T-helper 1 cell treated with Interleukin-12 subunit alpha and Interleukin-12 subunit beta and Interleukin-4 antibody, amounts not matched to agents 30 μg/mL and 1 μg/mL, for 36 hours (primary cell): ENCODE measurements around the gene ZNF675.
"Not testable (repeated sequence)": the region's sequence is repeated elsewhere in the genome, so short reads cannot be mapped to it uniquely, and the experiment has no call there.

Experiments used
- H3K27ac Mint-ChIP-seq: one replicate; pipeline ENCODE4 v1.8.0; 2021; ENCODE audit warnings: mild to moderate bottlenecking, mixed read lengths
- H3K27me3 Mint-ChIP-seq: one replicate; pipeline ENCODE4 v1.8.0; 2021; ENCODE audit warnings: low read depth, mixed read lengths
- H3K36me3 Mint-ChIP-seq: one replicate; pipeline ENCODE4 v1.8.0; 2021; ENCODE audit warnings: low read depth, mixed read lengths
- H3K4me1 Mint-ChIP-seq: one replicate; pipeline ENCODE4 v1.8.0; 2021; ENCODE audit warnings: low read depth, mixed read lengths
- H3K4me3 Mint-ChIP-seq: one replicate; pipeline ENCODE4 v1.8.0; 2021; ENCODE audit warnings: mild to moderate bottlenecking, moderate library complexity, mixed read lengths
- H3K9me3 Mint-ChIP-seq: one replicate; pipeline ENCODE4 v1.8.0; 2021; ENCODE audit warnings: mixed read lengths

Gene ZNF675

GRCh38 chr19:23686621-23687423 lies at the start of gene ZNF675:
TSS of gene ZNF675 (minus strand) at chr19:23687212. CDS start at chr19:23687033, 179 bp downstream.
- H3K9me3 Mint-ChIP-seq: peaks cover 20% of the 10 kb centered on the region
- peaks cover 25% of the 10 kb centered on the region for H3K36me3 Mint-ChIP-seq
- H3K4me1 Mint-ChIP-seq: peaks cover 12% of the 10 kb centered on the region
- peak within 1 kb of the TSS; percentile 95 for H3K4me3 Mint-ChIP-seq
- H3K27ac Mint-ChIP-seq: peak within 1 kb of the TSS; percentile 97
- no peaks in the 10 kb centered on the region for H3K27me3 Mint-ChIP-seq

- H3K9me3 Mint-ChIP-seq: peaks cover 31% of the 10 kb centered on the region
- not testable (repeated sequence) for H3K36me3 Mint-ChIP-seq, H3K27ac Mint-ChIP-seq, H3K27me3 Mint-ChIP-seq, H3K4me3 Mint-ChIP-seq, H3K4me1 Mint-ChIP-seq
Observed at GRCh38 chr19:23730729-23731465, 43.9 kb upstream of the ZNF675 start.

GRCh38 chr19:23724161-23724560 lies 37.1 kb upstream of the ZNF675 start:
- not testable (repeated sequence) for H3K4me3 Mint-ChIP-seq, H3K27me3 Mint-ChIP-seq, H3K36me3 Mint-ChIP-seq, H3K4me1 Mint-ChIP-seq, H3K27ac Mint-ChIP-seq
- H3K9me3 Mint-ChIP-seq: peaks cover 27% of the 10 kb centered on the region

- Mint-ChIP-seq H3K9me3 (peaks cover 24% of the 10 kb centered on the region), H3K4me3 (no peak overlapping the region), H3K36me3 (no peaks in the 10 kb centered on the region), H3K27ac (no peak overlapping the region), H3K4me1 (no peaks in the 10 kb centered on the region), H3K27me3 (no peaks in the 10 kb centered on the region)
Observed at GRCh38 chr19:23718802-23719201, 31.8 kb upstream of the ZNF675 start.

GRCh38 chr19:23716792-23717191 lies 29.8 kb upstream of the ZNF675 start:
- no peaks in the 10 kb centered on the region for H3K27me3 Mint-ChIP-seq
- H3K27ac Mint-ChIP-seq: no peak overlapping the region
- no peaks in the 10 kb centered on the region for H3K36me3 Mint-ChIP-seq
- H3K4me3 Mint-ChIP-seq: no peak overlapping the region
- no peaks in the 10 kb centered on the region for H3K4me1 Mint-ChIP-seq
- H3K9me3 Mint-ChIP-seq: peaks cover 19% of the 10 kb centered on the region

- no peaks in the 10 kb centered on the region for H3K36me3 Mint-ChIP-seq
- peaks cover 19% of the 10 kb centered on the region for H3K9me3 Mint-ChIP-seq
- H3K4me1 Mint-ChIP-seq: no peaks in the 10 kb centered on the region
- H3K4me3 Mint-ChIP-seq: no peak overlapping the region
- H3K27me3 Mint-ChIP-seq: no peaks in the 10 kb centered on the region
- H3K27ac Mint-ChIP-seq: no peak overlapping the region
Observed at GRCh38 chr19:23709347-23709746, 22.3 kb upstream of the ZNF675 start.

GRCh38 chr19:23706657-23707056 lies 19.6 kb upstream of the ZNF675 start:
- Mint-ChIP-seq H3K4me3 (no peak overlapping the region), H3K4me1 (no peaks in the 10 kb centered on the region), H3K27me3 (no peaks in the 10 kb centered on the region), H3K9me3 (peaks cover 31% of the 10 kb centered on the region), H3K36me3 (no peaks in the 10 kb centered on the region), H3K27ac (no peak overlapping the region)

- Mint-ChIP-seq H3K27ac (no peak overlapping the region), H3K9me3 (peaks cover 64% of the 10 kb centered on the region), H3K27me3 (no peaks in the 10 kb centered on the region), H3K4me3 (no peak overlapping the region), H3K4me1 (no peaks in the 10 kb centered on the region), H3K36me3 (peaks cover 1% of the 10 kb centered on the region)
Observed at GRCh38 chr19:23699521-23699860, 12.5 kb upstream of the ZNF675 start.

GRCh38 chr19:23698711-23699520 lies 11.9 kb upstream of the ZNF675 start:
- H3K4me1 Mint-ChIP-seq: no peaks in the 10 kb centered on the region
- no peak overlapping the region for H3K27ac Mint-ChIP-seq
- no peak overlapping the region for H3K4me3 Mint-ChIP-seq
- peaks cover 68% of the 10 kb centered on the region for H3K9me3 Mint-ChIP-seq
- H3K36me3 Mint-ChIP-seq: peaks cover 1% of the 10 kb centered on the region
- no peaks in the 10 kb centered on the region for H3K27me3 Mint-ChIP-seq

- H3K27ac Mint-ChIP-seq, H3K27me3 Mint-ChIP-seq, H3K36me3 Mint-ChIP-seq, H3K4me1 Mint-ChIP-seq, H3K4me3 Mint-ChIP-seq: not testable (repeated sequence)
- peaks cover 32% of the 10 kb centered on the region for H3K9me3 Mint-ChIP-seq
Observed at GRCh38 chr19:23692937-23693336, 5.9 kb upstream of the ZNF675 start.

GRCh38 chr19:23673132-23673531 lies 13.9 kb downstream of the ZNF675 start:
- Mint-ChIP-seq H3K9me3 (peaks cover 68% of the 10 kb centered on the region), H3K4me3 (no peak overlapping the region), H3K27ac (no peak overlapping the region), H3K27me3 (no peaks in the 10 kb centered on the region), H3K4me1 (no peaks in the 10 kb centered on the region), H3K36me3 (peaks cover 79% of the 10 kb centered on the region)

GRCh38 chr19:23668606-23669005 lies 18.4 kb downstream of the ZNF675 start:
- peaks cover 81% of the 10 kb centered on the region for H3K36me3 Mint-ChIP-seq
- not testable (repeated sequence) for H3K27me3 Mint-ChIP-seq, H3K4me3 Mint-ChIP-seq, H3K27ac Mint-ChIP-seq, H3K4me1 Mint-ChIP-seq
- peaks cover 74% of the 10 kb centered on the region for H3K9me3 Mint-ChIP-seq

- Mint-ChIP-seq H3K27me3 (no peaks in the 10 kb centered on the region), H3K36me3 (peaks cover 80% of the 10 kb centered on the region), H3K27ac (no peak overlapping the region), H3K9me3 (peaks cover 71% of the 10 kb centered on the region), H3K4me3 (no peak overlapping the region), H3K4me1 (no peaks in the 10 kb centered on the region)
Observed at GRCh38 chr19:23665651-23666410, 21.2 kb downstream of the ZNF675 start.

- H3K4me1 Mint-ChIP-seq, H3K27me3 Mint-ChIP-seq, H3K27ac Mint-ChIP-seq, H3K4me3 Mint-ChIP-seq: not testable (repeated sequence)
- peaks cover 62% of the 10 kb centered on the region for H3K9me3 Mint-ChIP-seq
- H3K36me3 Mint-ChIP-seq: peaks cover 27% of the 10 kb centered on the region
Observed at GRCh38 chr19:23649817-23650216, 37.2 kb downstream of the ZNF675 start.
